H1 (cell line): ENCODE results near the gene YIPF2. TPM values are rescaled to one million over a fixed set of nuclear protein-coding genes. Genes with fewer than 3 reads are reported as not detected.

Experiments used
- ATF2 ChIP-seq: IDR thresholded peaks from 2 replicates; pipeline ENCODE4 v1.6.1; 2012; ENCODE audit warnings: low read length, inconsistent platforms
- ATF3 ChIP-seq: IDR thresholded peaks from 2 replicates; pipeline ENCODE4 v1.6.1; 2011; ENCODE audit warnings: low read depth, mild to moderate bottlenecking, low read length; ENCODE audit not compliant: insufficient read depth
- BACH1 ChIP-seq: IDR thresholded peaks from 2 replicates; pipeline ENCODE4 v1.6.1; 2012; ENCODE audit warnings: low read length, improper control_type of control experiment
- EZH2 ChIP-seq: fragments of 200-600 bp; sonication (generic); IDR thresholded peaks from 2 replicates; pipeline ENCODE4 v1.7.1; 2012; ENCODE audit warnings: low read depth, mild to moderate bottlenecking, moderate library complexity, low read length, inconsistent platforms; ENCODE audit not compliant: severe bottlenecking
- FOSL1 ChIP-seq: IDR thresholded peaks from 2 replicates; pipeline ENCODE4 v1.6.1; 2011; ENCODE audit warnings: mild to moderate bottlenecking, low read depth, low read length, moderate library complexity; ENCODE audit not compliant: insufficient read depth
- HDAC2 ChIP-seq, 2 experiments: fragments of 300-600 bp in 1 of 2; sonication (generic) in 1 of 2; IDR thresholded peaks; 2 replicates each; pipeline ENCODE4 v1.6.1; 2011 to 2012; ENCODE audit warnings: low read depth in 2 of 2, low read length in 2 of 2, mild to moderate bottlenecking in 2 of 2, moderate library complexity in 2 of 2, borderline replicate concordance in 1 of 2, inconsistent platforms in 1 of 2
- HDAC6 ChIP-seq: IDR thresholded peaks from one replicate; pipeline ENCODE4 v1.7.1; 2012; ENCODE audit warnings: low read depth, mild to moderate bottlenecking, inconsistent platforms, low read length, moderate library complexity
- RFX5 ChIP-seq: IDR thresholded peaks from 2 replicates; pipeline ENCODE4 v1.6.1; 2011; ENCODE audit warnings: low read depth, low read length, improper control_type of control experiment, borderline replicate concordance
- SUZ12 ChIP-seq: fragments of 200-600 bp; sonication (generic); IDR thresholded peaks from 2 replicates; pipeline ENCODE4 v1.6.1; 2012; ENCODE audit warnings: mild to moderate bottlenecking, inconsistent platforms, low read length, moderate library complexity, mixed read lengths
- YY1 ChIP-seq: IDR thresholded peaks from 2 replicates; pipeline ENCODE4 v1.6.1; 2011; ENCODE audit warnings: low read depth, mild to moderate bottlenecking, low read length
- ZNF274 ChIP-seq: IDR thresholded peaks from 2 replicates; pipeline ENCODE4 v1.7.0; 2012; ENCODE audit warnings: low read length, borderline replicate concordance; ENCODE audit errors: extremely low read depth
- polyA plus RNA-seq, 7 experiments: library from polyadenylated mRNA; depleted of rRNA in 3 of 7; stranded (reverse) in 5 of 7; unstranded in 2 of 7; fragments of >200 nt in 5 of 7; fragments of 200-250 nt in 2 of 7; gene quantifications; 1 replicate in 5 of 7; 2 replicates in 1 of 7; 4 replicates in 1 of 7; pipeline versions ENCODE4 v1.2.1 to v1.2.3, GENCODE V29; 2011 to 2013; ENCODE audit warnings: missing spikeins in 2 of 7, mixed read lengths in 2 of 7
- total RNA-seq: library from RNA; stranded (reverse); fragmentation: NEBNext Ultra II Directional; extraction: Animal tissue kit (Norgen Biotek cat#: 25700); gene quantifications from 2 replicates; pipeline ENCODE4 v1.2.1, GENCODE V29; 2021

The YIPF2 gene
- total and polyA plus RNA-seq, 2 of the 8 experiments (the other 6 are each of a cell fraction or from before 2014, with no cell fraction given): 48.3 to 112 TPM

- TF ChIP-seq EZH2 (no peak), BACH1 (peak; percentile 93), HDAC2 (IDR thresholded peaks at IDR 0.05; ENCODE audit: borderline replicate concordance in 1 of 2, low read depth in 2 of 2, low read length in 2 of 2) (peak in 1 of 2 experiments; percentile 90; a peak in 3 of 4 replicates), HDAC6 (no peak), RFX5 (no peak), SUZ12 (peak; percentile 57; the same call in 1 of the 2 replicates), ATF2 (no peak), ATF3 (no peak), YY1 (0 out of 2 replicates have a peak, but pooled peaks have one; percentile 1), FOSL1 (no peak), ZNF274 (no peak)
These were observed 32.1 kb upstream of the YIPF2 start, which contains the start of gene SMARCA4 (continued) for GRCh38 chr19:10960314-10961072.
